Measurements from ENCODE around the gene MCFD2.

- TF ChIP-seq CTCF (IDR thresholded peaks at IDR 0.05) (no peak), POLR2A (IDR thresholded peaks at IDR 0.05) (no peak)
Measured at GRCh38 chr2:46871976-46872381, 43.6 kb downstream of the MCFD2 start.

All from heart left ventricle (tissue), 13 donors.